K562 (cell line): ENCODE results near the gene COL16A1. TPM values are rescaled to one million over a fixed set of nuclear protein-coding genes. Genes with fewer than 3 reads are reported as not detected.

ENCODE experiments used
- FOXK1 ChIP-seq: sonication (generic); formaldehyde crosslinking; IDR thresholded peaks from 2 replicates; pipeline ENCODE4 v1.8.0; 2022; ENCODE audit warnings: missing genetic modification reagents, mild to moderate bottlenecking, borderline replicate concordance
- polyA plus RNA-seq, 8 experiments: library from polyadenylated mRNA; depleted of rRNA in 4 of 8; stranded (reverse) in 5 of 8; unstranded in 3 of 8; fragments of >200 nt; fragmentation: Nextera tagmentation in 2 of 8; fragmentation: Illumina TruSeq in 1 of 8; extraction: Ambion mirVana in 2 of 8; extraction: Trizol in 1 of 8; gene quantifications; 2 replicates each; pipeline versions ENCODE4 v1.2.1 to v1.2.3, GENCODE V29; 2011 to 2014; ENCODE audit warnings: inconsistent platforms in 1 of 8, missing spikeins in 1 of 8
- total RNA-seq, 7 experiments: library from RNA; depleted of rRNA in 6 of 7; stranded (reverse); fragments of >200 nt in 6 of 7; fragmentation: Illumina TruSeq in 2 of 7; extraction: Trizol in 2 of 7; gene quantifications; 2 replicates each; pipeline versions ENCODE4 v1.2.1 to v1.2.3, GENCODE V29; 2011 to 2021; ENCODE audit warnings: low replicate concordance in 1 of 7
- TF ChIP-seq, protein P1 (sequence below): fragments of 450-650 bp; formaldehyde crosslinking; IDR thresholded peaks from 2 replicates; pipeline ENCODE4 v1.4.0; 2020; ENCODE audit warnings: mild to moderate bottlenecking, moderate library complexity
- TF ChIP-seq, protein P2 (sequence below): sonication (generic); formaldehyde crosslinking; IDR thresholded peaks from 2 replicates; pipeline ENCODE4 v1.8.1; 2022; ENCODE audit warnings: missing genetic modification reagents
- TF ChIP-seq, protein P3 (sequence below): fragments of 250-450 bp; sonication (Bioruptor Pico); IDR thresholded peaks from 2 replicates; pipeline ENCODE4 v1.8.0; 2022; ENCODE audit warnings: moderate library complexity, mild to moderate bottlenecking, inconsistent platforms

COL16A1 gene
- total and polyA plus RNA-seq, 9 of the 15 experiments (the other 6 are each of a cell fraction or from before 2014, with no cell fraction given) = 0.11 to 0.60 (median 0.11) TPM; not detected in 6

DNA sequence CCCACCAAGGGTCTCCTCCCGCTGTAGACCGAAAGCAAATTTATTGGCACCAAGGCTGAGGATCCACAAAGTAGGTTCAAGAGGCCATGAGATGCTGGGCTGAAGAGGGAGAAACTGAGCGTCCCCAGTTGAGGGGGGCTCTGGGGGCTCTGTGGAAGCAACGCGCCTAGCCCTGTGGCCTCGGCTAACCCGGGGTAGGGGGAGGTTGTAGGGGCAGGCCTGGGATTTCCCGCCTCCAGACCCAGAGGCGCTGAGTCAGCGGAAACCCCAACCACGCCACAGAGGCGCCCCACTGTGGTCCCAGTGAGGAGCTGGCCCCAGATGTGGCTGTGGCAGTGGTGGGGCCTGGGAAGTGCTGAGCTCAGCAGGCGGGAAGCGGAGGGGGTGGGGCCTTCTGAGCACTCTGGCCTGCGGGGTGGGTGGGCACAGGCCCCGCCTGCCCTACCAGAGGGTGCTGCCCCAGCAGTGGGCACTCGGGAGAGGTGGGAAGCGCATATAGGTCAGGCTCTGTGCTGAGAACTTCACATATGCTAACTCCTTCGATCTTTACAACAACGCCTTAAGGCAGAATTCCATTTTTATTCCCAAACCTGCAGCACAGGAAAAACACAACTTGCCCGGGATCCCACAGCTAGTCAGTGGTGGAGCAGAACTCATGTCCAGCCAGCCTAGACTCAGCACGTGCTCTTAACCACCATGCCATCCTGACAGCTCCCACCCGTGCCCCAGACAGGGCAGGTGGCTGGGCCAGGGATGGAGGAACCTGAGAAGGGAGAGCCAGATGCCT lies 1.5 kb upstream of the COL16A1 start (continued):
- TF ChIP-seq, protein P1, sequence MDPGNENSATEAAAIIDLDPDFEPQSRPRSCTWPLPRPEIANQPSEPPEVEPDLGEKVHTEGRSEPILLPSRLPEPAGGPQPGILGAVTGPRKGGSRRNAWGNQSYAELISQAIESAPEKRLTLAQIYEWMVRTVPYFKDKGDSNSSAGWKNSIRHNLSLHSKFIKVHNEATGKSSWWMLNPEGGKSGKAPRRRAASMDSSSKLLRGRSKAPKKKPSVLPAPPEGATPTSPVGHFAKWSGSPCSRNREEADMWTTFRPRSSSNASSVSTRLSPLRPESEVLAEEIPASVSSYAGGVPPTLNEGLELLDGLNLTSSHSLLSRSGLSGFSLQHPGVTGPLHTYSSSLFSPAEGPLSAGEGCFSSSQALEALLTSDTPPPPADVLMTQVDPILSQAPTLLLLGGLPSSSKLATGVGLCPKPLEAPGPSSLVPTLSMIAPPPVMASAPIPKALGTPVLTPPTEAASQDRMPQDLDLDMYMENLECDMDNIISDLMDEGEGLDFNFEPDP = no peak
- no peak for TF ChIP-seq FOXK1 (CRISPR knock-in tag)
- TF ChIP-seq, protein P2, sequence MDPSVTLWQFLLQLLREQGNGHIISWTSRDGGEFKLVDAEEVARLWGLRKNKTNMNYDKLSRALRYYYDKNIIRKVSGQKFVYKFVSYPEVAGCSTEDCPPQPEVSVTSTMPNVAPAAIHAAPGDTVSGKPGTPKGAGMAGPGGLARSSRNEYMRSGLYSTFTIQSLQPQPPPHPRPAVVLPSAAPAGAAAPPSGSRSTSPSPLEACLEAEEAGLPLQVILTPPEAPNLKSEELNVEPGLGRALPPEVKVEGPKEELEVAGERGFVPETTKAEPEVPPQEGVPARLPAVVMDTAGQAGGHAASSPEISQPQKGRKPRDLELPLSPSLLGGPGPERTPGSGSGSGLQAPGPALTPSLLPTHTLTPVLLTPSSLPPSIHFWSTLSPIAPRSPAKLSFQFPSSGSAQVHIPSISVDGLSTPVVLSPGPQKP = no peak
- TF ChIP-seq, protein P3, sequence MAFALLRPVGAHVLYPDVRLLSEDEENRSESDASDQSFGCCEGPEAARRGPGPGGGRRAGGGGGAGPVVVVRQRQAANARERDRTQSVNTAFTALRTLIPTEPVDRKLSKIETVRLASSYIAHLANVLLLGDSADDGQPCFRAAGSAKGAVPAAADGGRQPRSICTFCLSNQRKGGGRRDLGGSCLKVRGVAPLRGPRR = no peak
